ENCODE measurements around the gene MCM7. TPM values are rescaled to one million over a fixed set of nuclear protein-coding genes. Genes with fewer than 3 reads are reported as not detected.

MCM7 gene
- total RNA-seq, 2 experiments from 2014 or later = 405 to 409 TPM

GRCh38 chr7:100071018-100071723, 30.0 kb downstream of the MCM7 start:
- DNase-seq (no peak), ATAC-seq (no peak)
- H3K9me3 Mint-ChIP-seq (ENCODE audit: low read depth) = peaks cover 26% of the 10 kb centered on the region
- H3K27ac Mint-ChIP-seq = no peak overlapping the region
- H3K4me1 Mint-ChIP-seq = no peaks in the 10 kb centered on the region
- H3K36me3 Mint-ChIP-seq = peaks cover 78% of the 10 kb centered on the region
- CTCF ChIA-PET = interaction anchor here (1.1 to 1.5 kb wide), 5 partner anchors 10 to 77 kb away, joined by 3 read pairs; partner anchors contain the start of gene ZNF3
- no peaks in the 10 kb centered on the region for H3K27me3 Mint-ChIP-seq
- H3K4me3 Mint-ChIP-seq = no peak overlapping the region

GRCh38 chr7:100069991-100070390, 31.2 kb downstream of the MCM7 start:
- CTCF ChIA-PET = interaction anchor here (1.2 to 1.3 kb wide), 3 partner anchors 9 to 61 kb away, joined by 3 to 5 read pairs (median 3); partner anchors contain the start of gene ZNF3
- DNase-seq (no peak), ATAC-seq (no peak)
- no peak overlapping the region for H3K4me3 Mint-ChIP-seq
- no peak overlapping the region for H3K27ac Mint-ChIP-seq
- H3K4me1 Mint-ChIP-seq = no peaks in the 10 kb centered on the region
- peaks cover 26% of the 10 kb centered on the region for H3K9me3 Mint-ChIP-seq (ENCODE audit: low read depth)
- no peaks in the 10 kb centered on the region for H3K27me3 Mint-ChIP-seq
- H3K36me3 Mint-ChIP-seq = peaks cover 72% of the 10 kb centered on the region

- Mint-ChIP-seq H3K4me1 (no peaks in the 10 kb centered on the region), H3K36me3 (peaks cover 54% of the 10 kb centered on the region), H3K9me3 (ENCODE audit: low read depth) (peaks cover 18% of the 10 kb centered on the region), H3K27me3 (no peaks in the 10 kb centered on the region), H3K4me3 (no peak overlapping the region), H3K27ac (no peak overlapping the region)
- ATAC-seq (no peak), DNase-seq (no peak)
- CTCF ChIA-PET = interaction anchor here (1.2 to 1.5 kb wide), 3 partner anchors 9 to 63 kb away, joined by 4 to 5 read pairs (median 5); no protein-coding TSS in a partner anchor
Observed at GRCh38 chr7:100066953-100067352, 34.2 kb downstream of the MCM7 start.

GRCh38 chr7:100065452-100066186, 35.6 kb downstream of the MCM7 start:
- peaks cover 5% of the 10 kb centered on the region for H3K9me3 Mint-ChIP-seq (ENCODE audit: low read depth)
- DNase-seq (no peak), ATAC-seq (no peak)
- H3K36me3 Mint-ChIP-seq = peaks cover 43% of the 10 kb centered on the region
- CTCF ChIA-PET = interaction anchor here (0.8 kb wide), 1 partner anchor 68 kb away, joined by 3 read pairs; no protein-coding TSS in a partner anchor
- H3K27ac Mint-ChIP-seq = no peak overlapping the region
- H3K27me3 Mint-ChIP-seq = no peaks in the 10 kb centered on the region
- H3K4me1 Mint-ChIP-seq = no peaks in the 10 kb centered on the region
- H3K4me3 Mint-ChIP-seq = no peak overlapping the region

- no peak for ATAC-seq
- CTCF ChIA-PET = interaction anchor here (0.9 to 1.2 kb wide), 2 partner anchors 56 to 70 kb away, joined by 3 read pairs; no protein-coding TSS in a partner anchor
- no peaks in the 10 kb centered on the region for H3K27me3 Mint-ChIP-seq
- no peak for DNase-seq
- no peaks in the 10 kb centered on the region for H3K9me3 Mint-ChIP-seq (ENCODE audit: low read depth)
- H3K4me1 Mint-ChIP-seq = no peaks in the 10 kb centered on the region
- H3K27ac Mint-ChIP-seq = no peak overlapping the region
- peaks cover 31% of the 10 kb centered on the region for H3K36me3 Mint-ChIP-seq
- no peak overlapping the region for H3K4me3 Mint-ChIP-seq
Observed at GRCh38 chr7:100064162-100064561, 37.0 kb downstream of the MCM7 start.

- no peak overlapping the region for H3K4me3 Mint-ChIP-seq
- no peaks in the 10 kb centered on the region for H3K27me3 Mint-ChIP-seq
- no peaks in the 10 kb centered on the region for H3K9me3 Mint-ChIP-seq (ENCODE audit: low read depth)
- DNase-seq (no peak), ATAC-seq (no peak)
- CTCF ChIA-PET = interaction anchor here (1.2 kb wide), 1 partner anchor 55 kb away, joined by 3 read pairs; no protein-coding TSS in a partner anchor
- H3K36me3 Mint-ChIP-seq = peaks cover 31% of the 10 kb centered on the region
- no peak overlapping the region for H3K27ac Mint-ChIP-seq
- H3K4me1 Mint-ChIP-seq = no peaks in the 10 kb centered on the region
Observed at GRCh38 chr7:100063376-100063775, 37.8 kb downstream of the MCM7 start.

- Mint-ChIP-seq H3K4me1 (no peaks in the 10 kb centered on the region), H3K36me3 (peaks cover 23% of the 10 kb centered on the region), H3K9me3 (ENCODE audit: low read depth) (no peaks in the 10 kb centered on the region), H3K27me3 (no peaks in the 10 kb centered on the region), H3K4me3 (no peak overlapping the region), H3K27ac (no peak overlapping the region)
- ATAC-seq (no peak), DNase-seq (no peak)
- CTCF ChIA-PET = interaction anchor here (1.2 kb wide), 1 partner anchor 12 kb away, joined by 4 read pairs; the partner anchor contains the start of gene ZSCAN21
Observed at GRCh38 chr7:100061518-100062193, 39.5 kb downstream of the MCM7 start.

GRCh38 chr7:100059251-100059739, 41.9 kb downstream of the MCM7 start:
- Mint-ChIP-seq H3K36me3 (peaks cover 12% of the 10 kb centered on the region), H3K4me1 (no peaks in the 10 kb centered on the region), H3K9me3 (ENCODE audit: low read depth) (no peaks in the 10 kb centered on the region), H3K4me3 (no peak overlapping the region), H3K27me3 (no peaks in the 10 kb centered on the region), H3K27ac (no peak overlapping the region)
- no peak for ATAC-seq
- DNase-seq = no peak
- CTCF ChIA-PET = interaction anchor here (1.1 to 1.6 kb wide), 3 partner anchors 30 to 80 kb away, joined by 3 to 5 read pairs (median 4); no protein-coding TSS in a partner anchor

GRCh38 chr7:100057006-100057405, 44.2 kb downstream of the MCM7 start:
- peaks cover 5% of the 10 kb centered on the region for H3K36me3 Mint-ChIP-seq
- ATAC-seq (no peak), DNase-seq (no peak)
- H3K27ac Mint-ChIP-seq = no peak overlapping the region
- no peaks in the 10 kb centered on the region for H3K27me3 Mint-ChIP-seq
- CTCF ChIA-PET = interaction anchor here (1.5 kb wide), 1 partner anchor 11 kb away, joined by 4 read pairs; no protein-coding TSS in a partner anchor
- no peak overlapping the region for H3K4me3 Mint-ChIP-seq
- no peaks in the 10 kb centered on the region for H3K4me1 Mint-ChIP-seq
- no peaks in the 10 kb centered on the region for H3K9me3 Mint-ChIP-seq (ENCODE audit: low read depth)

GRCh38 chr7:100053215-100053614, 48.0 kb downstream of the MCM7 start:
- ATAC-seq = peak; percentile 46
- no peak overlapping the region for H3K27ac Mint-ChIP-seq

GRCh38 chr7:100051611-100052010, 49.6 kb downstream of the MCM7 start:
- Mint-ChIP-seq H3K27me3 (no peaks in the 10 kb centered on the region), H3K9me3 (ENCODE audit: low read depth) (no peaks in the 10 kb centered on the region), H3K27ac (no peak overlapping the region), H3K4me1 (peaks cover 17% of the 10 kb centered on the region), H3K4me3 (peak overlapping the region; percentile 30), H3K36me3 (no peaks in the 10 kb centered on the region)
- CTCF ChIA-PET = interaction anchor here (0.6 to 6.6 kb wide), 7 partner anchors 22 to 138 kb away, joined by 3 to 82 read pairs (median 5); partner anchors contain the start of gene TRIM4
- ATAC-seq (no peak), DNase-seq (no peak)

More at GRCh38 chr7:100053215-100053614, 48.0 kb downstream of the MCM7 start:
- Mint-ChIP-seq H3K4me3 (no peak overlapping the region), H3K27me3 (no peaks in the 10 kb centered on the region), H3K36me3 (peaks cover 3% of the 10 kb centered on the region), H3K4me1 (peaks cover 17% of the 10 kb centered on the region), H3K9me3 (ENCODE audit: low read depth) (no peaks in the 10 kb centered on the region)
- peak; percentile 45 for DNase-seq
- CTCF ChIA-PET = interaction anchor here (0.8 to 6.6 kb wide), 12 partner anchors 15 to 140 kb away, joined by 3 to 82 read pairs (median 4); partner anchors contain the start of genes GJC3 and TRIM4

- ATAC-seq (peak; percentile 91), DNase-seq (peak; percentile 82)
- H3K36me3 Mint-ChIP-seq = no peaks in the 10 kb centered on the region
- H3K27ac Mint-ChIP-seq = peak within 1 kb of the TSS; percentile 93
- H3K4me1 Mint-ChIP-seq = peaks cover 20% of the 10 kb centered on the region
- CTCF ChIA-PET = interaction anchor here (0.7 to 6.6 kb wide), 11 partner anchors 8 to 136 kb away, joined by 3 to 82 read pairs (median 4); partner anchors contain the start of genes AP4M1, MCM7 and TRIM4
- H3K9me3 Mint-ChIP-seq (ENCODE audit: low read depth) = no peaks in the 10 kb centered on the region
- H3K27me3 Mint-ChIP-seq = no peaks in the 10 kb centered on the region
- H3K4me3 Mint-ChIP-seq = peak within 1 kb of the TSS; percentile 92
Observed at GRCh38 chr7:100049441-100050291, 51.5 kb downstream of the MCM7 start, which contains the start of gene ZSCAN21. Gene ZSCAN21, plus strand, starts transcription at chr7:100049774. Its CDS starts 7,233 bp downstream, at chr7:100057007.

Data from activated CD8-positive, alpha-beta memory T cell treated with anti-CD3 and anti-CD28 coated beads, Interleukin-2, amount 10 ng/mL, durations not matched to agents 7 days and 5 days (primary cell).